Suppressor macrophage treated with lipopolysaccharide for 1 hour (primary cell): Measurements from ENCODE around the gene L3MBTL3.

ENCODE experiments used
- DNase-seq, 3 donors: peaks; one replicate each; pipeline ENCODE4 v3.0.0-alpha.2; 2020 to 2022

L3MBTL3 gene

DNA sequence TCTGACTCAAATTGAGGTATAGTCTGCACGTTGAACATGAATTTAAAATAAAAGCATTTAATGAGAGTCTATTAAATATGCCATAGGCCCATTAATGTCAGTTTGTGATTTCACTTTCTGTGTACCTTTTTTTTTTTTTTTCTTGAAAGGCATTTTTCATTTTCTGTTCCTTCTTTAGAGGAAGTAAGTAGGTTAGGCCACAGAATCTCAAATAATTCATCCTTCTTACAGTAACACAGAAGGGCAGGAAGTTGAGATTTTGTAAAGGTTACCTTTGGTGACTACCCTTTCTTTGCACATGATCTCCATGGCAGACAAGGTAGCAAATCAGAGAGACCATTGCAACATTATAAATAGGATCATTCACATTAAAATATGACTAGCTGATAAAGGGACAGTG lies 9.6 kb downstream of the L3MBTL3 start:
- DNase-seq, result no peak

DNA sequence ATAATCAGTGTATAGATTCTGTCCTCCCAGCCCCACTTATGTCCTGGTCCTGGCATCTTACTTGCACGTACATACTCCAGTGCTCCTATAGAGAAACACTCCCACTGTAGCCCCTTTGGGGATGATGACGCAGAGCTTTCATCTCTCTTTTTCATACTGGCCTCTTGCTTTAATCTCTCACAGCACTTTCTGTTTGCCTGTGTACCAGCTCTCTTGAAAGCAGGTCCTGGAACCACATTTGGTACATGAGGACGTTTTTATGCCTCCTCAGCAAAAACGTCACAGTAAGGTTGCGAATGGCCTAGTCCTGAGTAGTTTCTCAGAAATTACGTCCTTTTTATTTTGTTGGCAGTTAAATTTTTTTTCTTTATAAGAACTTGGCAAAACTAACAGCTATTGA lies 10.8 kb downstream of the L3MBTL3 start:
- no peak for DNase-seq

DNA sequence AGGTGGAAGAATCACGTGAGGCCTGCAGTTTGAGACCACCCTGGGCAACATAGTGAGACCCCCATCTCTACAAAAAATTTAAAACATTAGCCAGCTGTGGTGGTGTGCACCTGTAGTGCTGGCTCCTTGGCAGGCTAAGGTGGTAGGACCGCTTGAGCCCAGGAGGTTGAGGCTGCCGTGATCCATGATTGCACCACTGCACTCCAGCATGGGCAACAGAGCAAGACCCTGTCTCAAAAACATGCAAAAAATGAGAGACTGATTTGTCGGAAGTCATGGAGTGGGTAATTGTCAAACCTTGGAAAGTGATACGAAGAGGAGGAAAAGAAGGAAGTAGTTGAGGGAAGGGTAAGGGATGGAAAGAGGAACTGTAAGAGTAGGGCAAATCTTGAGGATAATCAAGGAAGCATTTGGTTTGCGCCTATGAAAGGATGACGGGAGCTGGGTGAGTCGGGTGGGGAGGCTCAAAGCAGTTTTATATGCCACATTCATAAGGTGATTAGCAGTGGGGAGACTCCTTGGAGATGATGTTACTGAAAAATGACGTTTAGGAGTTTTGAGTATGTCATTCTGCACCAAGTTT lies 14.5 kb downstream of the L3MBTL3 start:
- DNase-seq, result peak in 1 of 3 donors; percentile 14

DNA sequence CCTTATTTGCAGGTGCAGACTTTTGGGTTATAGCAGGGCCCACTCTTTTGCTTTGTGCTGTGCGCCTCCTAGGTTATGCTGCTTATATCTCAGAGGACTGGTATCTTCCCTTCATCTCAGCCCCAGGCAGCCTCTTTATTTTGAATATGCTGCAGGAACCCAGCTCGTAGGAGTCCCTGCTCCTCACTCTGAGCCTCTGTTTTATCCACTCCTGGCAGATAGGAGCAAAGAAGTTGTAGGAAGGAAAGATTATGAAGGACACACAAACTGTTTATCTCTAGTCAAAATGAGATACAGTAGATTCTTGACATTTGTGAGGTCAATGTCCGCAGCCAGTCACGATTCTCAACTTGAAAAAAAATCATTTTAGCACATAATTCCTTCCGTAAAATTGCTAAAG lies 15.6 kb downstream of the L3MBTL3 start:
- DNase-seq, result no peak

DNA sequence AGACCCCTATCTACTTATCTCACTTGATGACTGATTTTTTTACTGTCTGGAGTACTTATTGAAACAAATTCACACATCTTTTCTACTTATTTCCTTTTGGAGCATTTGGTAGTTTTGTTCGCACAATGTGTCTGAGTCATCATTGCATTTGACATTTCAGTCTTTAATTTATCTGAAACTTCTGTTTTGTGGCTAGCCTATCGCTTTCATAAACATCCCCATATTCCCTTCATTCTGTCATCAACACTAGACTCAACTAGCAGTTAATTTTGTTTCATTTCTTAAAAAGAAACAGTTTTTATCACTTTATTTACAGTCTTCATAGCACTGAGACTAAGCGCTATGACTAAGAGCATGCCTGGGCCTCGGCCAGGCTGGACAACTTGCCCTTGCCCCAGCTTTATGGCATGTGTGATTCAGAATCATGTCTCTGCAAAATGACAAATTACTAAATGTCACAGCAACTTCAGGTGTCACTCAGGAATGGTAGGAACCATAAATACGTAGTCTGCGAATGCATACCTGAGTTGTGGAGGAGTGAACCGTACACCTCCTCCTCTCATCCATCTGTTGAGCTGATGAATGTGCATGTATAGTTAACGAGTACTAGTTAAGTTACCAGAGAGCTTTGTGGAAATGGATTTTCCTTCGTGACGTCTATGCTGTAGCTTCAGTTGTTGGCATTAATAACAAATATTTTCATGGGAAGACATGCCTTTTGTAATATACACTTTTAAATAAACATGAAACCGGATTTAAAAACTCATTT lies 16.2 kb downstream of the L3MBTL3 start:
- peak; percentile 44 to 56 (median 51) for DNase-seq

DNA sequence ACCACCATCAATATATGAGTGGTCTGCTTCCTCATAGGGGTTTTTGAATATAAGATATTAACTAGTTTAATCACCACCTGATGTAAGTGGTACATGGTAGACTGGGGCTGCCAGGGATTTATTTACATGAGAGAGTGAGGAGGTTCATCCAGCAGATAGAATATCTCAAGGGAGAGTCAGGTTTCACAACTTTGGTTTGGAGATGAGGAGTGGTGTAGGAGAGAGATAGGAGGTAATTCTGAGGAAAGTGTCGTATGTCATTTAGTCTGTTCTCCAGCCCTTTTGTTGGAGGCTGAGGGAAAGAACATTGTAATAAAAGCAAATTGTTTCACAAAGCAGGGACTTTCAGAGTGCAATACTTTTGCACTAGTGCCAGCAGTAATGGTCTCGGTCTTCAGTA lies 16.8 kb downstream of the L3MBTL3 start:
- DNase-seq, result no peak

DNA sequence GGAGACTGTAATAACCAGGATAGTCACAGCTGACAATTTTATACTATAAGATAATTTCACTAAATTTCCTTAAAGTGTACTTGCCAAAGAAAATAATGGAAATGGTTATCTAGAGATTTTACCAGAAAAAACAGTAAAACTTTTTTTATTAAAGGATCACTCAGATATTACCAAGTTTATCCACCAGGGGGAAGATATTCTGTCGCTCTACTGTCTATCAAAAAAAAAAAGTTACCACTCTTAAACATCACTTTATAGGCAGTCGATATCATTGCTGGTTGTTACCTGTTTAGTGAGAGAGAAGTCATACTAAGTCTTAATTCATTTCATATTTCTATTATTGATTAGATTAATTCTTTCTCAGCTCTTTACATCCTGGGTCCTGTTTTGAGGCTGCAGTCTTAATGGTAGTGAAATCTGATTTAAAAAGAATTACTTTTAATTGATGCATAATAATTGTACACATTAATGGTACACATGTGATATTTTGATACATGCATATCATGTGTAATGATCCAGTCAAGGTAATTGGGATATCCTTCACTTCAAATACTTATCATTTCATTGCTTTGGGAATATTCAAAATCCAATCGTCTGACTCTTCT lies 18.9 kb downstream of the L3MBTL3 start:
- DNase-seq, result peak in 2 of 3 donors; percentile 21 to 38

DNA sequence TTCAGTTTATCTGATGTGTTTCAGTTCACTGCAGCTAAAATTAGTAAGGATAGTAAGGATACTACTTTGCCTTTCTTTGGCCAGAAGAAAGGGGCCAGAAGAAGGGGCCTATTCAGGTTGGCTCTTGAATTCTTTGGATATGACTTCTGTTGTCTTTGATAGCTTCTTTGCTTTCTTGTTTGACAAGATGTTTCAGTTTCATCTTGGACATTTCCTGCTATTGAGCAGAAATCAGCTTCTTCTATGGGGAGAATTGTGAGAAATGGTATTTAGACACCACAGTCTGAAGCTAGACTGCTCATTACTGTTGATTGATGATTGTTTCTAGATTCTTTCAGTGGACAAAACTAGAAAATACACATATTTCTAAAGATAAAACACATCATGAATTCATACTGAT lies 23.2 kb downstream of the L3MBTL3 start:
- no peak for DNase-seq

DNA sequence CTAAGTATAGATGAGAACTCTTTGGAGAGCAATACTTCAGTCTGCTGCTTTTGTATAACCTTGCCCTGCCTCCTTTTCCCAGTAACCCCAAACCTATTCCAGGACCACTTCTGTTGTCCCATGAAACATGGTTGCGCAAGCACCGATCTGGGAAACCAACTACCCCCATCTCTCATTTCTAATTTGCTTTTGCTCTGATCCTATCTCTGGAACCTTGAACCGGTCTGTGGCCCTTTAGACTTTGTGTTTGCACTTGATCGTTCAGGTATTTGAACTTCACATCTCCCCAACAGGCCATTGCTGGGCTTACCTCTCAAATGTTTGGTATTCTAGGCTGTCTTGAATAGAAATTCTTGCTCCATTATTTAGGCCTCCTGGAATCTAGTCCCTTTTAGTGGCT lies 25.0 kb downstream of the L3MBTL3 start:
- no peak for DNase-seq

DNA sequence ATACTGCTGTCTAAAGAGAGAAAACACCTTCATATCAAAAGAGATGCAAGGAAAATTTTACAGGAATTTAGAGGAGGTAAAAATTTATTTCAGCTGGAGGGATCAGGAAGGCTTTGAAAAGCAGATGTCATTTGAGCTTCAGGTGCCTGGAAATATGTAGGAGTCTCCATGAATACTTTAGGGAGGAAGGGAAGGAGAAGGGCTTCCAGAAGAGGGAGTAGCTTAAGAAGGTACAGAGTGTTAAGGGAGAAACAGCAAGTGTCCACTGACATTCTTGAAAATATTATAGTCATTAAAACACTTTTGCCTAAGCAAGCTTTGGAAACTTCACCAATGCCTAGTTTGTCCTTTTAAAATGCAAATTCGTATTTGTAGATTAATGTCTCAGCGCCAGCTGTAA lies 27.2 kb downstream of the L3MBTL3 start:
- DNase-seq, result no peak

DNA sequence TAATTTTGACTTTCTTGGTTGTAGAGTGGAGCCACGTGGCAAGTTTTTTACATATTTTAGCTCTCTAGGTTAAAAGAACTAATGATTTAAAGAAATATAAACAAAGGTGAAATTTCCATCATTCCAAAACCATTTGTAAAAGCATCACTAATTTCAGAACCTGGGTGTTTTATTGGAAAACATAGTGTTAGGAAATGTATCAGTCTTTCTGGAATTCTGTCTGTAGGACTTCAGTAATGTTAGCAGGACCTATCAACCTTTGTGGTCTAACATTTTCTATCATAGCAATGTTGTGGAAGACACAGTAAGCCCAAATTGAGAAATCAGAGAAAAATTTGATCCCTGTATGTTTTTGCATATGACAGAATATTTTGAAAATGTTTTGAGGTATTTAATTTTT lies 28.3 kb downstream of the L3MBTL3 start:
- no peak for DNase-seq

DNA sequence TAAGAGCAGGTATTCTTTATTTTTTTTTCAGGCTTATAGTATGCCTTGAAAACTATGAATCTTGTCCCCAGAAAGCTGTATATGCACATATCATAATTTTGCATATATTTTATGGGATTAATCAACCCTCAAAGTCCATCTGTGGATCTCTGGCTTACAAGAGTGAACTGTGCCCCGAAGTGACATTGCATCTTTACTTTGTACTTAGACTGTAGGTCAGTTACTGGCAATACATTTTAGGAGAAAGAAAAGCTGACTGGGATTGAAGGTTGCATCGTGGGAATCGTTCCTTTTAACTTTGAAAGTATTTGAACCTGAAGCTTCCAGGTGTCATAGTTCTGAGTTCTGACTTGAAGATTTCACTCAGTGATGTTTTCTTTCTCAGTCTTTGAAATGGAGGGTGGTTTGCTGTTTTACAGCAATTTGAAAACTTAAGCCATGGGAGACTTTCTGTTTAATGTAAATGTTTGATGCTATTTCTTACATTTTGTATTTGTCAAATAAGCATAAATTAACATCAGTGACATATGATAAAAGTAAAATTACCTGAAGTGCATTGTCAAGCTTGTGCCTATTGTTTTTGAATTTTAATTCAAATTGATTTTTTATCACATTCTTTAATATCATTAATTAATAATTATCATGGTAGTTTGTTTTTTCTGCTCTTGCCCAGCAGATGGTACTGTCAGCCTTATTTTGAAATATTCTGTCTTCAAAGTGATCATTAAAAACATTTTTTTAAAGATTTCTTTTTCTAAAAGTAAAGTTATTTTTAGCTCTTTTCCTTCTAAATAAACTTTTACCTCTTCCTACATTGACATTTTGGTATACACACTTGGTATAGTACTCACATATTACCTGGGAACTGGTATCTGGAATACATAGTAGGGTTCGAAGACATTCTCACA lies 29.0 kb downstream of the L3MBTL3 start:
- DNase-seq, result no peak

DNA sequence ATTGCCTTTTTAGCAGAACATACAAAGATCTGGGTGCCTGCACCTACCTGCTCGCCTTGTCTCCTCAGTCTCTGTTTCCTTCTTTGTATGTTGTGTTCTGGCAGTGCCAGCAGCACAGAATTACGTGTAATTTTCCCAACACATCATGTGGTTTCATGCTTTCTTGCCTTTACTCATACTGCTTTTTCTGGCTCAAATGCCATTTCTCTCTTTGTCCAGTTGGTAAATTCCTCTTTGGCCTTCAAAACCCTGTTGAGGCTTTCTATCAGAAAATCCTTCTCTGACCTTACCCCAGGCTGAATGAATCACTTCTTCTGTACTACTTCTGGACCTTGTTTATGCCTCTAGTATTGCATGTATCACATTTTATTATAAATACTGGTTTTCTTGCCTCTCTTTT lies 31.8 kb downstream of the L3MBTL3 start:
- no peak for DNase-seq

DNA sequence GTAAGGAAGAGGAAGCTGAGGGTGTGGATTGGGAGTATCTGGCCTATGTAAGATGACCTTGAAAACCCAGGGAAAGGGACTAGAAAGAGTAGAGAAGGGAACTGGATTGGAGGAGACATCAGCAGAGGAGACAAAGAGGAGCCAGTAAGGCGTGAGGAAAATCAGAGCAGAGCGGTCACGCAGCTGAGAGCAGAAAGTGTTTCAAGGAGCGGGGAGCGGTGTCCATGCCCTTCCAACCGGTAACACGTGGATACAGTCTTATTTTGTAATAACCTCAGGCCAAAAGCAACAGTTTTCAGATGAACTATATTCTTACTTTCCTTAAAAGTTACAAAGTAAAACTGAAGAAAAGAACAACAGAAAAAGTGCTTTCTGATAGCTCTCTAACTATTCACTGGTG lies 36.3 kb downstream of the L3MBTL3 start:
- no peak for DNase-seq

DNA sequence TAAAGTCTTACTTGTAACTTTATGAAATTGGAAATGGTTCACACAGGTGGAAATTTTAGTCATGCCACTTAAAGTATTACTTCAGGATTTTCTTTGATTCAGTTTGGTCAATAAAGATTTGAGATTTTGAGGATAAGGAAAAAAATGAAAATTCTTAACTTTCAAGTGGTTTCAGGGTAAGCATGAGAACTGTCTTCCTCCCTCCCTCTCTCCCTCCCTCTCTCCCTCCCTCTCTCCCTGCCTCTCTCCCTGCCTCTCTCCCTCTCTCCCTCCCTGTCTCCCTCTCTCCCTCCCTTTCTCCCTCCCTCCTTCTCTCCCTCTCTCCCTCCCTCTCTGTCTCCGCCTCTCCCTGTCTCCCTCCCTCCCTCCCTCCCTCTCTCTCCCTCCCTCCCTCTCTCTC lies 36.9 kb downstream of the L3MBTL3 start:
- no peak for DNase-seq

DNA sequence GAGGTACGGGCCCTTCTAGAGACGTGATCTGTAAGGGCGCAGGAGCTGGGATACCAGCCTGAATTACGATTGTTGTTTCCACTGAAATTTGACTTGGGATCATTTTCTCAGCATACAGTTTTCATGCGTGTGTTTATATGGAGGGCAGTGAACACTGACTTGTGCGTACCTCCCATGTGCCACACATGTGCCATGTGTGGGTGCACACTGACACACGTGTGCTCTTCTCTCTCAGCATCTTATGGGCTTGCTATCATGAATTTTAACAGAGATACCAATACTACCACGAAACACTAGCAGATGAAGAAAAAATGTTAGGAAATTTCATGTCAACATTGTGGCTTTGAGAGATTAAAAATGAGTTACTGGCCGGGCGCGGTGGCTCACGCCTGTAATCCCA lies 39.1 kb downstream of the L3MBTL3 start:
- DNase-seq, result no peak

DNA sequence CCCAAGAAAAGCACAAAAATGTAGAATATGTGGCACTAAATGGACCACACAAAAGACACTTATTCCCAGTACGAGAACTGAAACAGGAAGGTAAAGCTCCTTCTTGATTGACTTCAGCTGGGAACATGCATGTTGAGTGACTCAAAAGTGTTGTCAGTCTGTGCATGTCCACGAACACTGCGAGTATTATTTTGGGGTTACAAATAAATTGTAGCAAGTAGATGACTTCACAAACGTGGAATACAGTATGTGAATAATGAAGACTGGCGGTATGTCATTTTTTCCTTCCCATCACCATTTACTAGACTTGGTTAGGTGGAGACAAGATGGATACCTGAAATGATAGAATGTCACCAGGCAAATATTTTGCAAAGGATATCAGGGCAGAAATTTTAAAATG lies 45.4 kb downstream of the L3MBTL3 start:
- DNase-seq, result no peak

DNA sequence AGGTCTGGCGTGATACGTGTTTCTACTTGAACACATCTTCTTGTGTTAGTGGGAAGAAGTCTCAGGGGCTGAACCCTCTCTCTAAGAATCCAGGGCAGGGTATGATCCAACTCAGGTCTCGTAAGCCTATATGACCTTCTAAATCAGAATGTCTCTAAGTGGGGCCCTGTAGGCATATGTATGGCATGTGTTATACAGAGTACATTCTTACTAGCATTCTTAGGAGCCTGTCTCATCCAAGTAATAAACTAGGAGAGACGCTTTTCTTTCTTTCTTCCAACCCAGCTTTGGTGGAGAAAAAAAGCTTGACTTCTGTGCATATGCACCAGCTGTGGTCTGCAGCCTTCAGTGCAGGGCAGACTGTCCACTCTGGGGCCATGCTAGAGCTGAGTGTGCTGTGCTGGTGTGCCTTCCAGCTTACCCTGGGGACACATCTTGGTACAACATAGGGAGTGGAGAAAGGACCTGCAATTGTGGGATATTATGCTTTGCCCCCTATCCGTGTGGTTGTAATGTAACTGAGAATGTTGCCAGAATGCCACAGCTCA lies 47.3 kb downstream of the L3MBTL3 start:
- DNase-seq, result no peak

DNA sequence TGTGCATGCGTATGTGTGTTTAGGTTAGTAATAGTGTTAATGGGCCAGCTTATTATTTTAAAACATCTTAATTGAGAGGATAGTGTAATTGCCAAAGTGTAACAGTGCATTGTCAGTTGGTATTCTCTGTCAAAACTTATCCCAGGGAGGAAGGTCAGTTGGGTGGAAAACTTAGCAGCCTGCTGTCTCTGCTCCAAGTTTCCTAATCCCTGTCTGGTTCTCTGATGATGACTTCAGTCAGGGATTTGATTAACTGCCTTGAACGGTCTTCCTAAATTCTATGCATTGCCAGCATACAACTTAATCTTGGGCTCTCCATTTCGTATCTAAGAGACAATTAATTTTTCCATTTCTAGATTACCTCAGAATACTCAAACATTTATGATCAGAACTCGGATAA lies 51.1 kb downstream of the L3MBTL3 start:
- no peak for DNase-seq

DNA sequence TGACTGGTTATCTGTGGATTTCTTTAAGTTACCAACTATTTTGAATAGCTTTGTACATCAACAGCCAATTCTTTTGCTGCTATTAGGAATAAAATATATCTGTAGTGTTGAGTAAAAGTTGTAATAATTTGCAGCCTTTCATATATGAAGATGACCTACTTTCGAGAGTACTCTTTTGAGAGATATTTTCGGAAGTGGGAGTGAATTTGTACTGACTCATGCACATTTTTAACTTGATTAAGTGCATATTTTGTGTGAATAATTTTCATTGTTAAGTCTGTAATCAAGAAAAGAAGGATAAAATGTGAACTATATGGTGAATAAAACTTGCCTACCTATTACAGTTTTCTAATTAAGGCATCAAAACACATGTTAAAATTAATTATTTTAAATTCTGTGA lies 51.9 kb downstream of the L3MBTL3 start:
- no peak for DNase-seq

DNA sequence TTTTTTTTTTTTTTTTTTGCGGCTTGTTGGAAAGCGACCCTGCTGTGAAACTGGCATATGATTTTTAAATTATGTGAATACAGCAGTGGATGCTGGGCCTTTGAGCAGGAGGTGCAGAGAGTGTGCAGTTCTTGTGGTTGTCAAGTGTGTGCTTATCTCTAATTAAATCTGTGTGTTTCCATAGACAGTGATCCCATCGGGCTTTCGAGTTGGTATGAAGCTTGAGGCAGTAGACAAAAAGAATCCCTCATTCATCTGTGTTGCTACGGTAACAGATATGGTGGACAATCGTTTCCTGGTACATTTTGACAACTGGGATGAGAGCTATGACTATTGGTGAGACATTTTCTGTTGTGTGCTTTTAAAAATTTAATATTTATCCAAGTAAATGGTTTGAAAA lies 52.4 kb downstream of the L3MBTL3 start:
- DNase-seq, result no peak

DNA sequence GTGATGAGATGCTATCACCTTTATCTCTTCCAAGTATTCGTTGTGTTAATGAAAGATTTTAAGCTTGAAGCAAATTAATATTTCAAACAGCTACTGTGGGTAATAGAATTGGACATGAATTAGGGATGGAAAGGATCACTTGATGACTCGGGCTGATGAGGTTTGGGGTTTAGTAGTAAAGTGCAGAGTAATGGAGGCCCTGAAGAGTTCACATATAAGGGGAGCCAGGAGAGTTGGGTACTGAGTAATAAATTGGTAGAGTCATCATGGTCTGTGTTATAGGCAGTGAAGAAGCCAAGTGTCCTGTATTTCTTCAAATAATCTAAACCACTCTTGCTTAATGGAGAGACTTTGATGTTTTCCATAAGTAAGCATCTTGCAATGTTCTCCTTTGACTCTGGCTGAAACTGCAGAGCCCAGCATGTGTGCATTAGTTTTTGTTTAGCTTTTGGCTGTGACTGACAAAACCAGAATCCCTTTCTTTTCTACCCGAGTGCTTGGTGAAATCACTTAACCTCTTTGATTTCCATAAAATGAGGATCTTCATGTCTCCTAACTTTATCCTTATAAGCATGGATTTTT lies 57.6 kb downstream of the L3MBTL3 start:
- DNase-seq, result no peak

DNA sequence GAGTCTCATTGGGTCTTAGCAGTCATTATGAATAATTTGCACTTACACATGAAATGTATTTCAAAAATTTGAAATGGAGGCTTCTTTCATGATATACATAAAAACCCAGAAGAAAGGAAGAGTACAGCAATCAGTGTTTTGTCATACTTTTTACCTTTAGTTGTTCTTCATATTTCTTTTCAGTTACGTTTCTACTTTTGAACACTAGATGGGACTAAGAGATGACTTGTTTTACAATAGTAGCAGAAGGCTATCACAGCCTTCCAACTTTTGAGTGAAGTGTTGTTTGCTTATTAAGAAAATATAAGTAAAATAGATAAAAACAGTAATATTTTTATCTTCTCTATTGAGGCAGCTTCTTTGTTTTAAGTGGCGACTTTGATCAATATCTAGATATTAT lies 58.1 kb downstream of the L3MBTL3 start:
- no peak for DNase-seq
